ENCODE measurements around the gene HAGH.
"Not testable (repeated sequence)": the region's sequence is repeated elsewhere in the genome, so short reads cannot be mapped to it uniquely, and the experiment has no call there.

HAGH gene

GRCh38 chr16:1826691-1827573 is at the start of gene HAGH, which contains the start of gene FAHD1:
Gene HAGH, minus strand, starts transcription at chr16:1826825. Its CDS starts 38 bp downstream, at chr16:1826787.
Gene FAHD1, plus strand, starts transcription at chr16:1827206. Its CDS starts 33 bp downstream, at chr16:1827239.
- DNase-seq (ENCODE audit: low spot score) = peak; percentile 84

GRCh38 chr16:1876066-1876465 is 49.4 kb upstream of the HAGH start:
- not testable (repeated sequence) for DNase-seq (ENCODE audit: low spot score)

GRCh38 chr16:1874854-1875253 is 48.2 kb upstream of the HAGH start:
- no peak for DNase-seq (ENCODE audit: low spot score)

GRCh38 chr16:1871974-1872635 is 45.5 kb upstream of the HAGH start, which contains the start of gene MEIOB:
Gene MEIOB, minus strand, starts transcription at chr16:1872164. Its CDS starts 3,989 bp downstream, at chr16:1868175.
- DNase-seq (ENCODE audit: low spot score) = no peak

- DNase-seq (ENCODE audit: low spot score) = no peak
Measured at GRCh38 chr16:1870365-1871082, 43.9 kb upstream of the HAGH start.

GRCh38 chr16:1865902-1866690 is 39.5 kb upstream of the HAGH start:
- DNase-seq (ENCODE audit: low spot score) = no peak

GRCh38 chr16:1863681-1864460 is 37.2 kb upstream of the HAGH start:
- DNase-seq (ENCODE audit: low spot score) = peak; percentile 15

- no peak for DNase-seq (ENCODE audit: low spot score)
Measured at GRCh38 chr16:1862394-1862793, 35.8 kb upstream of the HAGH start.

- DNase-seq (ENCODE audit: low spot score) = no peak
Measured at GRCh38 chr16:1861730-1862129, 35.1 kb upstream of the HAGH start.

- no peak for DNase-seq (ENCODE audit: low spot score)
Measured at GRCh38 chr16:1859650-1860049, 33.0 kb upstream of the HAGH start.

GRCh38 chr16:1858189-1858865 is 31.7 kb upstream of the HAGH start:
- no peak for DNase-seq (ENCODE audit: low spot score)

GRCh38 chr16:1857433-1858097 is 30.9 kb upstream of the HAGH start:
- no peak for DNase-seq (ENCODE audit: low spot score)

- no peak for DNase-seq (ENCODE audit: low spot score)
Measured at GRCh38 chr16:1851793-1852192, 25.2 kb upstream of the HAGH start.

- no peak for DNase-seq (ENCODE audit: low spot score)
Measured at GRCh38 chr16:1850981-1851380, 24.4 kb upstream of the HAGH start.

GRCh38 chr16:1846416-1846815 is 19.8 kb upstream of the HAGH start:
- DNase-seq (ENCODE audit: low spot score) = no peak

GRCh38 chr16:1845985-1846384 is 19.4 kb upstream of the HAGH start:
- no peak for DNase-seq (ENCODE audit: low spot score)

- no peak for DNase-seq (ENCODE audit: low spot score)
Measured at GRCh38 chr16:1839554-1839953, 12.9 kb upstream of the HAGH start.

GRCh38 chr16:1834096-1834495 is 7.5 kb upstream of the HAGH start:
- DNase-seq (ENCODE audit: low spot score) = no peak

GRCh38 chr16:1832838-1833454 is 6.3 kb upstream of the HAGH start:
- DNase-seq (ENCODE audit: low spot score) = no peak
